ENCODE data around the gene CHRM4. TPM values are rescaled to one million over a fixed set of nuclear protein-coding genes. Genes with fewer than 3 reads are reported as not detected.

The CHRM4 gene
- total RNA-seq, 2 donors from 2014 or later = not detected

DNA sequence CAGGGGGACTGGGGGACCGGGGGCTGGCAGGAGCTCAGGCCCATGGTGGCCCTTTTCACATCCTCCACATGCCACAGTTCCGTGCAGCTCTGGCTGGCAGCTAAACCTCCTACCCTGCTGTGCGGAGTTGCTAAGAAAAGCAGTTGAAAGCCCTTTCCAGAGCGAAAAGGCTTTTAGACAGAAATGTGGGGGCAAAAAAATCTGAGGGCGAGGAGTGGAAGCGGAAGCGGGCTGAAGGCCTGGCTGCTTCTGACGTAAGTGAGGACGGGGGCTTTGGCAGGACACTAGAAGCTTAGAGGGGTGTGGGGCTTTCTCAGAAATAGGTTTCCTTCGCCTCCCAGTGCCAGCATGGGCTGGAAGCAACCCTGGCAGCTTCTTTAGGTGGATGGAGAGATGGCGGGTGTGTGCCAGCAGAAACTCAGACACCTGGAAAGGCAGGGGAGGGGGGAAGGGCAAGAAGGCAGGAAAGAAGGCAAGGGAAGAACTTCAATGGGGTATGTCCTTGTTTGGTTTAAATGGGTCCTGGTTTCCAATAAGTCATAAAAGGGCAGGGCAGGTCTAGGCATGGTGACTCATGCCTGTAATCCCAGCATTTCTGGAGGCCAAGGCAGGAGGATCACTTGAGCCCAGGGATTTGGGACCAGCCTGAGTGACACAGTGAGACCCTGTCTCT is 55.5 kb downstream of the CHRM4 start:
- intact Hi-C loops (cut with DNase I) = no loop called here
- no peak for ATAC-seq
- peaks cover 28% of the 10 kb centered on the region for H3K4me1 ChIP-seq
- TF ChIP-seq, protein P1, sequence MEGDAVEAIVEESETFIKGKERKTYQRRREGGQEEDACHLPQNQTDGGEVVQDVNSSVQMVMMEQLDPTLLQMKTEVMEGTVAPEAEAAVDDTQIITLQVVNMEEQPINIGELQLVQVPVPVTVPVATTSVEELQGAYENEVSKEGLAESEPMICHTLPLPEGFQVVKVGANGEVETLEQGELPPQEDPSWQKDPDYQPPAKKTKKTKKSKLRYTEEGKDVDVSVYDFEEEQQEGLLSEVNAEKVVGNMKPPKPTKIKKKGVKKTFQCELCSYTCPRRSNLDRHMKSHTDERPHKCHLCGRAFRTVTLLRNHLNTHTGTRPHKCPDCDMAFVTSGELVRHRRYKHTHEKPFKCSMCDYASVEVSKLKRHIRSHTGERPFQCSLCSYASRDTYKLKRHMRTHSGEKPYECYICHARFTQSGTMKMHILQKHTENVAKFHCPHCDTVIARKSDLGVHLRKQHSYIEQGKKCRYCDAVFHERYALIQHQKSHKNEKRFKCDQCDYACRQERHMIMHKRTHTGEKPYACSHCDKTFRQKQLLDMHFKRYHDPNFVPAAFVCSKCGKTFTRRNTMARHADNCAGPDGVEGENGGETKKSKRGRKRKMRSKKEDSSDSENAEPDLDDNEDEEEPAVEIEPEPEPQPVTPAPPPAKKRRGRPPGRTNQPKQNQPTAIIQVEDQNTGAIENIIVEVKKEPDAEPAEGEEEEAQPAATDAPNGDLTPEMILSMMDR (IDR thresholded peaks at IDR 0.05) = no peak
- no peak for TF ChIP-seq POLR2A (IDR thresholded peaks at IDR 0.05)
- no peaks in the 10 kb centered on the region for H3K9me3 ChIP-seq
- no peak for DNase-seq
- H3K27me3 ChIP-seq = peaks cover 0 to 15% of the 10 kb centered on the region in 2 donors
- no peak overlapping the region for H3K4me3 ChIP-seq
- no peaks in the 10 kb centered on the region for H3K36me3 ChIP-seq (replicated peaks in 1 of 2; ENCODE audit: insufficient read depth in 1 of 2, low read depth in 2 of 2)
- H3K27ac ChIP-seq = no peak overlapping the region
- WGBS, 2 donors = 89 to 96% methylated on average over 10 to 11 of the region's 11 CpGs

DNA sequence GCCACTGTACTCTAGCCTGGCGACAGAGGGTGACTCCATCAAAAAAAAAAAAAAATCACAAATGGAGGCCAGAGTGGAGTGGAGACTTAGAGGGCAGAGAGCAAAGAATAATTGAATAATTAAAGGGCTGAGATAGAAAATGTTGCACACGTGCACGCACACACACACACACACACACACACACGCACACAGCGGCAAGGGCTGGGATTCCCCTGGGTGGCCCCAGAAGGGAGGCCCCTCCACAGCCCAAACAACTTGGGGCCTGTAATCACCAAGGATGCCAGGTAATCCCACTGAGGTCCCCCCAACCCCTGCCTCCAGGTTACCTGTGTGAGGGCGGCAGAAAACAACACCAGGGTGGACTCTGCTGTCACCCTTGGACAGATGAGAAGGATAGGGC is 56.3 kb downstream of the CHRM4 start:
- Histone ChIP-seq H3K4me1 (peaks cover 28% of the 10 kb centered on the region), H3K9me3 (no peaks in the 10 kb centered on the region), H3K4me3 (no peak overlapping the region), H3K36me3 (replicated peaks in 1 of 2; ENCODE audit: insufficient read depth in 1 of 2, low read depth in 2 of 2) (no peaks in the 10 kb centered on the region), H3K27ac (no peak overlapping the region), H3K27me3 (peaks cover 0 to 15% of the 10 kb centered on the region in 2 donors)
- WGBS, 2 donors = 90 to 93% methylated on average over 5 to 6 of the region's 6 CpGs
- DNase-seq = no peak
- no peak for ATAC-seq
- intact Hi-C loops (cut with DNase I) = no loop called here
- TF ChIP-seq, protein P1 (IDR thresholded peaks at IDR 0.05) = no peak
- TF ChIP-seq POLR2A (IDR thresholded peaks at IDR 0.05) = no peak

DNA sequence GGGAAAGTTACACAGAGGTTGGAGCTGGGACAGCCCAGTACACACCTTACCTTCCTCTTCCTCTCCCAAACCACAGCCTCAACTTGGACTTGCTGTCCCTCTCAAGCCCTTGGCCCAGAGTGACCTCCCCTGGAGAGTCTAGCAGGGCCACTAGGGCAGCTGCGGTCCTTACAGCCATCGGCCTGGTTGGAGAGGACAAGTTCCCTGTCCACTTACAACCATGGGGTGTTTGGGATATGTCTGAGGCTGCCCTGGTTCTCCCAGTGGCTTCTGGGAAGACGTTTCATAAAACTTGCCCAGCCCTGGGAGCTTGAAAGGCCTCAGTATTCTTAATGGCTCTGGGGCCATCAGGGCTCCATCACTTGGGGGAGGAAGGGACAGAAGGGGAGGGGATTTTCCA is 57.4 kb downstream of the CHRM4 start:
- Histone ChIP-seq H3K36me3 (replicated peaks in 1 of 2; ENCODE audit: insufficient read depth in 1 of 2, low read depth in 2 of 2) (no peaks in the 10 kb centered on the region), H3K9me3 (no peaks in the 10 kb centered on the region), H3K27ac (no peak overlapping the region), H3K4me3 (no peak overlapping the region), H3K27me3 (peaks cover 0 to 15% of the 10 kb centered on the region in 2 donors), H3K4me1 (peaks cover 24% of the 10 kb centered on the region)
- 95 to 100% methylated on average over 2 to 3 of the region's 3 CpGs for WGBS, 2 donors
- intact Hi-C loops (cut with DNase I) = no loop called here
- ATAC-seq (no peak), DNase-seq (no peak)
- TF ChIP-seq, protein P1 (IDR thresholded peaks at IDR 0.05) = no peak
- TF ChIP-seq POLR2A (IDR thresholded peaks at IDR 0.05) = no peak

Small RNAs within 50 kb of the gene (microRNA-seq; reads per million reads assigned to microRNA genes)
- 0.47 to 0.90 reads per million in 2 donors for gene MIR4688 (ENCODE audit: borderline number of aligned reads in 2 of 2, borderline replicate concordance in 2 of 2)

Small RNAs within 50 kb of the gene (small RNA-seq; reads per million reads assigned to genes)
- not detected for gene MIR4688

Other genes with a start within 250 kb of the CHRM4 start
- 10 to 100 TPM; 20.8 to 22.7 TPM for gene CREB3L1, start 114.1 kb downstream of the CHRM4 start, total RNA-seq
- gene DGKZ, start 44.3 kb downstream of the CHRM4 start, total RNA-seq = 10 to 100 TPM; 79.4 to 86.4 TPM
- 10 to 100 TPM; 36.9 to 63.0 TPM for gene MDK, start 10.1 kb downstream of the CHRM4 start, total RNA-seq
- 10 to 100 TPM; 17.6 to 43.2 TPM for gene AMBRA1, start 202.2 kb upstream of the CHRM4 start, total RNA-seq
- gene HARBI1, start 225.5 kb upstream of the CHRM4 start, total RNA-seq = 1 to 10 TPM; 2.0 to 2.6 TPM
- gene ATG13, start 225.8 kb upstream of the CHRM4 start, total RNA-seq = 10 to 100 TPM; 36.8 to 76.8 TPM

Measured in body of pancreas (tissue), 4 donors.